MM.1S (cell line): ENCODE measurements around the gene ANKEF1.

ENCODE experiments used
- CTCF ChIP-seq: fragments of 300-600 bp; sonication (generic); IDR thresholded peaks from 2 replicates; pipeline ENCODE4 v1.5.1; 2016; ENCODE audit warnings: antibody characterized with exemption, low read length, mixed read lengths
- EZH2 ChIP-seq: fragments of 300-600 bp; sonication (generic); optimal IDR thresholded peaks from 2 replicates; pipeline ENCODE3; 2017; ENCODE audit warnings: low read depth, mild to moderate bottlenecking, antibody characterized with exemption, low read length, mixed read lengths
- EZH2phosphoT487 ChIP-seq: fragments of 300-600 bp; sonication (generic); IDR thresholded peaks from 2 replicates; pipeline ENCODE4 v1.6.1; 2018; ENCODE audit warnings: antibody characterized with exemption, low read length

GRCh38 chr20:10033905-10034650 lies 709 bp upstream of the ANKEF1 start:
- TF ChIP-seq CTCF (no peak), EZH2 (no peak), EZH2phosphoT487 (no peak)
